SK-N-SH (cell line): ENCODE data around the gene HIVEP2. TPM values are rescaled to one million over a fixed set of nuclear protein-coding genes. Genes with fewer than 3 reads are reported as not detected.

Source experiments
- CTCF ChIA-PET: fragments of 300-600, 350-600 bp; formaldehyde crosslinking; extraction: SDS; loops from one replicate; lab custom pipeline; 2021; lab: Yijun Ruan, JAX
- POLR2A ChIA-PET: fragments of 350-600 bp; sonication (Branson Sonifier 250); formaldehyde crosslinking; extraction: SDS; loops from one replicate; lab custom pipeline; 2020; ENCODE audit warnings: antibody characterized with exemption, inconsistent platforms; lab: Yijun Ruan, JAX
- DNase-seq: peaks from one replicate; pipeline ENCODE4 v3.0.0; 2012
- H2AFZ ChIP-seq: fragments of 200-600 bp; sonication (generic); 2 replicates; pipeline ENCODE4 v1.8.1; 2016; ENCODE audit warnings: antibody characterized with exemption, mild to moderate bottlenecking, low read depth
- H3F3A ChIP-seq: fragments of 200-600 bp; sonication (generic); replicated peaks from 2 replicates; pipeline ENCODE3; 2016; ENCODE audit warnings: antibody characterized with exemption, mild to moderate bottlenecking; ENCODE audit not compliant: insufficient read depth
- H3K27ac ChIP-seq, 2 experiments: fragments of 200-500 bp in 1 of 2; fragments of 200-600 bp in 1 of 2; sonication (Bioruptor generic) in 1 of 2; sonication (generic), shearing (Covaris generic) in 1 of 2; 2 replicates each; pipeline versions ENCODE4 v1.5.1 to v1.6.1; 2014 to 2016; ENCODE audit warnings: low read depth in 2 of 2, inconsistent platforms in 1 of 2, low read length in 1 of 2, mild to moderate bottlenecking in 1 of 2, mixed read lengths in 1 of 2
- H3K27me3 ChIP-seq: fragments of 200-600 bp; sonication (generic), shearing (Covaris generic); 2 replicates; pipeline ENCODE4 v1.6.1; 2016; ENCODE audit warnings: mixed run types; ENCODE audit not compliant: insufficient read depth
- H3K36me3 ChIP-seq, 2 experiments: fragments of 200-500 bp in 1 of 2; fragments of 200-600 bp in 1 of 2; sonication (Bioruptor generic) in 1 of 2; sonication (generic) in 1 of 2; replicated peaks in 1 of 2; 2 replicates each; pipeline versions ENCODE3 to v1.5.1; 2014 to 2016; ENCODE audit warnings: low read length in 1 of 2, mild to moderate bottlenecking in 1 of 2; ENCODE audit not compliant: insufficient read depth in 2 of 2, control insufficient read depth in 1 of 2
- H3K4me1 ChIP-seq, 2 experiments: fragments of 200-500 bp in 1 of 2; fragments of 200-600 bp in 1 of 2; sonication (Bioruptor generic) in 1 of 2; sonication (generic), shearing (Covaris generic) in 1 of 2; 2 replicates each; pipeline versions ENCODE4 v1.5.1 to v1.6.1; 2014 to 2016; ENCODE audit warnings: low read depth in 1 of 2, low read length in 1 of 2, mixed run types in 1 of 2; ENCODE audit not compliant: insufficient read depth in 2 of 2, control insufficient read depth in 1 of 2
- H3K4me2 ChIP-seq: fragments of 200-600 bp; sonication (generic), shearing (Covaris generic); 2 replicates; pipeline ENCODE4 v1.6.1; 2017; ENCODE audit warnings: mixed run types
- H3K4me3 ChIP-seq, 2 experiments: fragments of 200-500 bp in 1 of 2; fragments of 200-600 bp in 1 of 2; sonication (Bioruptor generic) in 1 of 2; sonication (generic), shearing (Covaris generic) in 1 of 2; 2 replicates each; pipeline versions ENCODE4 v1.5.1 to v1.8.1; 2014 to 2016; ENCODE audit warnings: low read depth in 2 of 2, inconsistent platforms in 1 of 2, low read length in 1 of 2, mild to moderate bottlenecking in 1 of 2, mixed read lengths in 1 of 2, moderate library complexity in 1 of 2
- H3K79me2 ChIP-seq: fragments of 200-600 bp; sonication (generic); 2 replicates; pipeline ENCODE4 v1.8.1; 2017; ENCODE audit warnings: mild to moderate bottlenecking; ENCODE audit not compliant: insufficient read depth
- H3K9ac ChIP-seq: fragments of 200-600 bp; sonication (generic); 2 replicates; pipeline ENCODE4 v1.6.1; 2017; ENCODE audit warnings: mixed run types
- H3K9me2 ChIP-seq: fragments of 200-600 bp; sonication (generic); 2 replicates; pipeline ENCODE4 v1.6.1; 2017; ENCODE audit warnings: mixed run types
- H3K9me3 ChIP-seq: fragments of 200-600 bp; sonication (generic); 2 replicates; pipeline ENCODE4 v1.6.1; 2017; ENCODE audit warnings: mixed run types, mild to moderate bottlenecking, moderate library complexity
- H4K20me1 ChIP-seq: fragments of 200-600 bp; sonication (generic); 2 replicates; pipeline ENCODE4 v1.6.1; 2017; ENCODE audit warnings: mild to moderate bottlenecking, mixed run types; ENCODE audit not compliant: insufficient read depth
- ELF1 ChIP-seq: IDR thresholded peaks from 2 replicates; pipeline ENCODE4 v1.4.0; 2012
- EP300 ChIP-seq, 2 experiments: IDR thresholded peaks; 2 replicates each; pipeline versions ENCODE4 v1.4.0 to v1.6.1; 2012; ENCODE audit warnings: borderline replicate concordance in 1 of 2, low read depth in 1 of 2, low read length in 1 of 2
- FOSL2 ChIP-seq: IDR thresholded peaks from 2 replicates; pipeline ENCODE4 v1.4.0; 2012; ENCODE audit warnings: low read depth, mild to moderate bottlenecking, moderate library complexity, borderline replicate concordance
- FOXM1 ChIP-seq: IDR thresholded peaks from 2 replicates; pipeline ENCODE4 v1.4.0; 2012; ENCODE audit warnings: low read depth, mild to moderate bottlenecking
- GATA2 ChIP-seq: sonication (generic); formaldehyde crosslinking; IDR thresholded peaks from 2 replicates; pipeline ENCODE4 v1.5.0; 2020; ENCODE audit warnings: mild to moderate bottlenecking, missing genetic modification reagents
- MEF2A ChIP-seq: IDR thresholded peaks from 2 replicates; pipeline ENCODE4 v1.4.0; 2012; ENCODE audit warnings: low read depth, borderline replicate concordance
- NFIC ChIP-seq: IDR thresholded peaks from 2 replicates; pipeline ENCODE4 v1.4.0; 2012; ENCODE audit warnings: borderline replicate concordance
- POLR2AphosphoS5 ChIP-seq: IDR thresholded peaks from 2 replicates; pipeline ENCODE4 v1.6.1; 2012; ENCODE audit warnings: low read depth, low read length
- RFX5 ChIP-seq: IDR thresholded peaks from 2 replicates; pipeline ENCODE4 v1.6.1; 2012; ENCODE audit warnings: mild to moderate bottlenecking, improper control_type of control experiment, low read length
- RXRA ChIP-seq: IDR thresholded peaks from 2 replicates; pipeline ENCODE4 v1.4.0; 2012; ENCODE audit warnings: low read depth, mild to moderate bottlenecking, borderline replicate concordance
- SMC3 ChIP-seq: IDR thresholded peaks from 2 replicates; pipeline ENCODE4 v1.6.1; 2012; ENCODE audit warnings: low read depth, low read length, improper control_type of control experiment
- TAF1 ChIP-seq: IDR thresholded peaks from 2 replicates; pipeline ENCODE4 v1.6.1; 2012; ENCODE audit warnings: low read depth, mild to moderate bottlenecking, low read length, moderate library complexity, borderline replicate concordance
- YY1 ChIP-seq: IDR thresholded peaks from 2 replicates; pipeline ENCODE4 v1.4.0; 2012; ENCODE audit warnings: low read depth, mild to moderate bottlenecking
- WGBS: methylation state at CpG from one replicate; pipeline ENCODE4 v1.1.6; 2017; ENCODE audit warnings: low lambda C conversion rate; 5-methylcytosine and 5-hydroxymethylcytosine counted together
- polyA plus RNA-seq, 3 experiments: library from polyadenylated mRNA; depleted of rRNA; stranded (reverse); fragments of >200 nt; gene quantifications; 2 replicates each; pipeline ENCODE4 v1.2.3, GENCODE V29; 2012
- TF ChIP-seq, protein P1 (sequence below): fragments of 150-350 bp; IDR thresholded peaks from 2 replicates; pipeline ENCODE4 v1.6.1; 2016; ENCODE audit warnings: mild to moderate bottlenecking, low read depth, low read length
- TF ChIP-seq, protein P2 (sequence below): fragments of 200-600 bp; sonication (generic); IDR thresholded peaks from 2 replicates; pipeline ENCODE4 v1.6.1; 2017; ENCODE audit warnings: antibody characterized with exemption, mild to moderate bottlenecking, moderate library complexity
- TF ChIP-seq, protein P3 (sequence below): IDR thresholded peaks from 2 replicates; pipeline ENCODE4; 2012
- TF ChIP-seq, protein P4 (sequence below): fragments of 150-350 bp; IDR thresholded peaks from 2 replicates; pipeline ENCODE4 v1.6.1; 2017; ENCODE audit warnings: antibody characterized with exemption, low read length, low read depth, borderline replicate concordance

HIVEP2 gene
- polyA plus RNA-seq, 1 of the 3 experiments (the other 2 are of a cell fraction), result 2.5 TPM

DNA sequence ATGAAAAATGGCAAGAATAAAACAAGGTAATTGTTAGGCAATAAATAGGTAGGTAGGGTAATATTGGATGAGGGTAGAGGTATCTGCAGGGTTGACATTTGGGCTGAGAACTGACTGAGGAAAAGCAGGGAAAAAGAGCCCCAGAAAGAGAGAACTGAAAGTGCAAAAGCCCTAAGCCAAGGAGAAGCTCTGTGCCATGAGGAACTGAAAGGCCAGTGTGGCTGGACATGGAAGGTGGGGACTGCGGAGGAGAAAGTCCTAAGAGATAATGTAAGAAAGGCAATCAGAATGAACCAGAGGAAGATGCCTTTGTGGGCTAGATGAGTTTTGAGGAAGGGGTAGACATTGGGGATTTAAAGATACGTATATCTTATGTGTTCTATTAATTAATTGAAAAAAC is 9.9 kb upstream of the HIVEP2 start:
- no peaks in the 10 kb centered on the region for H3K9me2 ChIP-seq
- no peaks in the 10 kb centered on the region for H3K79me2 ChIP-seq
- CTCF ChIA-PET, result no interaction called here
- no peak overlapping the region for H3K27ac ChIP-seq
- peaks cover 0 to 6% of the 10 kb centered on the region in 2 experiments; a peak in 2 of 4 replicates for H3K4me1 ChIP-seq
- POLR2A ChIA-PET, result no interaction called here
- TF ChIP-seq RFX5 (no peak), GATA2 (CRISPR knock-in tag) (no peak)
- 84% methylated on average over 2 of the region's 2 CpGs for WGBS
- H3K9me3 ChIP-seq, result no peaks in the 10 kb centered on the region
- no peaks in the 10 kb centered on the region for H3K27me3 ChIP-seq
- no peak overlapping the region for H3K4me3 ChIP-seq
- H3F3A ChIP-seq, result peaks cover 4% of the 10 kb centered on the region
- H3K36me3 ChIP-seq, result no peaks in the 10 kb centered on the region
- H3K4me2 ChIP-seq, result no peak overlapping the region
- DNase-seq, result no peak
- H4K20me1 ChIP-seq, result no peaks in the 10 kb centered on the region
- no peak overlapping the region for H2AFZ ChIP-seq
- H3K9ac ChIP-seq, result no peak overlapping the region

DNA sequence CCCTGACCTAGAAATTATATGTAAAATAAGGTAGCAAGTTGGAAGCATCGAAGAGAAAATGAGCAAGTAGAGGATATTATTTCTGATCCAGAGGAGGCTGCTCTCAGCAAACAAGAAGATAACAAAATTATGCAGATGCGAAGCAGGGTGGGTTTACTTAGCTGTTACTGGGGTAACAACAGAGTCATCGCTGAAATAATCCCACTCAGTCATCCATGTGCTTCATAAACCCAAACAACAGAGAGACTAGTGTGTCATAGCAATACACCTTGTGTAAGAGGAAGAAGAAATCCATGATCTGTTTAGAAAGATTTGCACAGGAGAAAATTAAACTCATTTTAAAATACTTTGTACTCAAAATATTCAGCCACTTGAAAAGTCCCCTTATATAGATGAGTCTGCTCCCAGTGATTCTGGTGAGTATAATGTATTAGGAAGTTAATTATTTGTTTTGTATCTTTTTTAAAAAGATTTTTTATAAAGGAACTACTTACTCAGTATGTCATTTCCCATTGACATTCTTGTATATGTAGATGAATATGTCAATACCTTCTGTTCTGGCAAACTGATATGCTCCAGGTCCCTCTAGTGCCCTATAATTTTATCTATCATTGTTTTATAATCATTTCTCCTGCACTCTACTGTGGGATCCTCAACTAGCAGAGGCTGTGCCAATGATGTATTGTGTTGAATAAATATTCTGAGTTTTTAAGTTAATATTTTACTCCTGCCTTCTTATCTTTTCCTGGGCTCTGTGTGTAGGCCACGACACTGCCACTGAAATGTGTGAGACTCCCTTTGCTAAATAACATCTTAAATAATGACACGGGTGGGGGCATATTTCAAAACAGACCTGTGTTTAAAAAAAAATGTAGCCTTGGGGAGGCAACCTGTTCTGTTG is 8.6 kb upstream of the HIVEP2 start:
- ChIA-PET POLR2A (no interaction called here), CTCF (interaction anchor here (1.1 kb wide), 1 partner anchor 479 kb away, joined by 3 read pairs; no protein-coding TSS in a partner anchor)
- 83% methylated on average over 5 of the region's 5 CpGs for WGBS
- Histone ChIP-seq H3F3A (no peaks in the 10 kb centered on the region), H3K79me2 (no peaks in the 10 kb centered on the region), H3K9ac (no peak overlapping the region), H4K20me1 (no peaks in the 10 kb centered on the region), H3K4me3 (no peak overlapping the region), H2AFZ (no peak overlapping the region), H3K9me2 (no peaks in the 10 kb centered on the region), H3K36me3 (no peaks in the 10 kb centered on the region), H3K9me3 (no peaks in the 10 kb centered on the region), H3K4me2 (no peak overlapping the region), H3K27me3 (no peaks in the 10 kb centered on the region), H3K4me1 (peaks cover 0 to 6% of the 10 kb centered on the region in 2 experiments; a peak in 2 of 4 replicates), H3K27ac (no peak overlapping the region)
- TF ChIP-seq RFX5, result no peak
- TF ChIP-seq FOXM1, result no peak
- TF ChIP-seq NFIC, result no peak
- TF ChIP-seq, protein P1, sequence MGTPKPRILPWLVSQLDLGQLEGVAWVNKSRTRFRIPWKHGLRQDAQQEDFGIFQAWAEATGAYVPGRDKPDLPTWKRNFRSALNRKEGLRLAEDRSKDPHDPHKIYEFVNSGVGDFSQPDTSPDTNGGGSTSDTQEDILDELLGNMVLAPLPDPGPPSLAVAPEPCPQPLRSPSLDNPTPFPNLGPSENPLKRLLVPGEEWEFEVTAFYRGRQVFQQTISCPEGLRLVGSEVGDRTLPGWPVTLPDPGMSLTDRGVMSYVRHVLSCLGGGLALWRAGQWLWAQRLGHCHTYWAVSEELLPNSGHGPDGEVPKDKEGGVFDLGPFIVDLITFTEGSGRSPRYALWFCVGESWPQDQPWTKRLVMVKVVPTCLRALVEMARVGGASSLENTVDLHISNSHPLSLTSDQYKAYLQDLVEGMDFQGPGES, result no peak
- no peak for TF ChIP-seq RXRA
- TF ChIP-seq YY1, result no peak
- TF ChIP-seq GATA2 (CRISPR knock-in tag), result no peak
- TF ChIP-seq, protein P2, sequence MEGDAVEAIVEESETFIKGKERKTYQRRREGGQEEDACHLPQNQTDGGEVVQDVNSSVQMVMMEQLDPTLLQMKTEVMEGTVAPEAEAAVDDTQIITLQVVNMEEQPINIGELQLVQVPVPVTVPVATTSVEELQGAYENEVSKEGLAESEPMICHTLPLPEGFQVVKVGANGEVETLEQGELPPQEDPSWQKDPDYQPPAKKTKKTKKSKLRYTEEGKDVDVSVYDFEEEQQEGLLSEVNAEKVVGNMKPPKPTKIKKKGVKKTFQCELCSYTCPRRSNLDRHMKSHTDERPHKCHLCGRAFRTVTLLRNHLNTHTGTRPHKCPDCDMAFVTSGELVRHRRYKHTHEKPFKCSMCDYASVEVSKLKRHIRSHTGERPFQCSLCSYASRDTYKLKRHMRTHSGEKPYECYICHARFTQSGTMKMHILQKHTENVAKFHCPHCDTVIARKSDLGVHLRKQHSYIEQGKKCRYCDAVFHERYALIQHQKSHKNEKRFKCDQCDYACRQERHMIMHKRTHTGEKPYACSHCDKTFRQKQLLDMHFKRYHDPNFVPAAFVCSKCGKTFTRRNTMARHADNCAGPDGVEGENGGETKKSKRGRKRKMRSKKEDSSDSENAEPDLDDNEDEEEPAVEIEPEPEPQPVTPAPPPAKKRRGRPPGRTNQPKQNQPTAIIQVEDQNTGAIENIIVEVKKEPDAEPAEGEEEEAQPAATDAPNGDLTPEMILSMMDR, result no peak
- TF ChIP-seq, protein P3, sequence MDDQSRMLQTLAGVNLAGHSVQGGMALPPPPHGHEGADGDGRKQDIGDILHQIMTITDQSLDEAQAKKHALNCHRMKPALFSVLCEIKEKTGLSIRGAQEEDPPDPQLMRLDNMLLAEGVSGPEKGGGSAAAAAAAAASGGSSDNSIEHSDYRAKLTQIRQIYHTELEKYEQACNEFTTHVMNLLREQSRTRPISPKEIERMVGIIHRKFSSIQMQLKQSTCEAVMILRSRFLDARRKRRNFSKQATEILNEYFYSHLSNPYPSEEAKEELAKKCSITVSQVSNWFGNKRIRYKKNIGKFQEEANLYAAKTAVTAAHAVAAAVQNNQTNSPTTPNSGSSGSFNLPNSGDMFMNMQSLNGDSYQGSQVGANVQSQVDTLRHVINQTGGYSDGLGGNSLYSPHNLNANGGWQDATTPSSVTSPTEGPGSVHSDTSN, result no peak
- no peak for TF ChIP-seq POLR2AphosphoS5
- TF ChIP-seq ELF1, result no peak
- no peak for TF ChIP-seq EP300 (IDR thresholded peaks at IDR 0.05; ENCODE audit: borderline replicate concordance in 1 of 2, low read depth in 1 of 2, low read length in 1 of 2)
- TF ChIP-seq SMC3, result no peak
- no peak for TF ChIP-seq FOSL2
- no peak for TF ChIP-seq MEF2A
- no peak for TF ChIP-seq TAF1
- TF ChIP-seq, protein P4, sequence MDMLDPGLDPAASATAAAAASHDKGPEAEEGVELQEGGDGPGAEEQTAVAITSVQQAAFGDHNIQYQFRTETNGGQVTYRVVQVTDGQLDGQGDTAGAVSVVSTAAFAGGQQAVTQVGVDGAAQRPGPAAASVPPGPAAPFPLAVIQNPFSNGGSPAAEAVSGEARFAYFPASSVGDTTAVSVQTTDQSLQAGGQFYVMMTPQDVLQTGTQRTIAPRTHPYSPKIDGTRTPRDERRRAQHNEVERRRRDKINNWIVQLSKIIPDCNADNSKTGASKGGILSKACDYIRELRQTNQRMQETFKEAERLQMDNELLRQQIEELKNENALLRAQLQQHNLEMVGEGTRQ, result no peak
- DNase-seq, result no peak
